Tibial nerve (tissue), 4 donors: ENCODE results near the gene MRPL53.

Experiments used
- CTCF ChIP-seq, 5 experiments: fragments of 200-600 bp in 3 of 5; fragments of 450-650 bp in 2 of 5; sonication (generic) in 3 of 5; IDR thresholded peaks; one replicate each; pipeline ENCODE4 v1.5.1; 2016 to 2019; ENCODE audit warnings: antibody characterized with exemption in 5 of 5, mild to moderate bottlenecking in 3 of 5, moderate library complexity in 2 of 5
- EP300 ChIP-seq, 2 donors: sonication (generic); formaldehyde crosslinking; IDR thresholded peaks; one replicate each; pipeline ENCODE4 v1.6.1; 2017; ENCODE audit warnings: antibody characterized with exemption in 2 of 2, mild to moderate bottlenecking in 1 of 2
- POLR2A ChIP-seq, 2 donors: fragments of 450-650 bp; IDR thresholded peaks; one replicate each; pipeline ENCODE4 v1.6.1; 2017; ENCODE audit warnings: antibody characterized with exemption in 2 of 2, mild to moderate bottlenecking in 2 of 2, moderate library complexity in 2 of 2

DNA sequence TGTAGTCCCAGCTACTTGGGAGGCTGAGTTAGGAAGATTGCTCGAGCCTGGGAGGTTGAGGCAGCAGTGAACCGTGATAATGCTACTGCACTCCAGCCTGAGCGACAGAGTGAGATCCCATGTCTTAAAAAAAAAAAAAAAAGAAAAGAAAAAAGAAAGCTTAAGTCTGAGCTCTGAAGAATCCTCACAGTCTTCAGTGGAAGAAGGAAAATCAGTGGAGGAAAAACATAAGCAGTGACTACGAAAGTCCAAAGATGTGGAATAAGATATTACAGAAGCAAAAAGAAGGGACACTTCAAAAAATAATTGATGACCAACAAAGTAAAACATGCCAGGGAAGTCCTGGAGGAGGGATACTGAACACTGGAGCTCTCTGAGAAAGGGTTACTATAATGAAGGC lies 37.8 kb upstream of the MRPL53 start:
- no peak for TF ChIP-seq POLR2A (IDR thresholded peaks at IDR 0.05)
- no peak for TF ChIP-seq CTCF (IDR thresholded peaks at IDR 0.05)
- no peak for TF ChIP-seq EP300 (IDR thresholded peaks at IDR 0.05)
